ENCODE results near the gene PON2.

PON2 gene

GRCh38 chr7:95441042-95441823 lies 6.4 kb upstream of the PON2 start:
- TF ChIP-seq CTCF (conservative IDR thresholded peaks at IDR 0.05; ENCODE audit: low read depth, low read length) = no peak
- H3K4me3 ChIP-seq (ENCODE audit: low read length) = no peak overlapping the region
- DNase-seq (ENCODE audit: low read depth) = no peak

- no peak overlapping the region for H3K4me3 ChIP-seq (ENCODE audit: low read length)
- TF ChIP-seq CTCF (conservative IDR thresholded peaks at IDR 0.05; ENCODE audit: low read depth, low read length) = no peak
- DNase-seq (ENCODE audit: low read depth) = no peak
These were observed 5.7 kb upstream of the PON2 start for GRCh38 chr7:95440394-95441038.

GRCh38 chr7:95436407-95436806 lies 1.6 kb upstream of the PON2 start:
- DNase-seq (ENCODE audit: low read depth) = no peak
- no peak for TF ChIP-seq CTCF (conservative IDR thresholded peaks at IDR 0.05; ENCODE audit: low read depth, low read length)

GRCh38 chr7:95435422-95435780 lies 573 bp upstream of the PON2 start:
- TF ChIP-seq CTCF (conservative IDR thresholded peaks at IDR 0.05; ENCODE audit: low read depth, low read length) = no peak
- DNase-seq (ENCODE audit: low read depth) = no peak
- H3K4me3 ChIP-seq (ENCODE audit: low read length) = peak overlapping the region; percentile 56

More at GRCh38 chr7:95436407-95436806, 1.6 kb upstream of the PON2 start:
- H3K4me3 ChIP-seq (ENCODE audit: low read length) = no peak overlapping the region

- H3K4me3 ChIP-seq (ENCODE audit: low read length) = peak overlapping the region; percentile 56
- no peak for DNase-seq (ENCODE audit: low read depth)
- no peak for TF ChIP-seq CTCF (conservative IDR thresholded peaks at IDR 0.05; ENCODE audit: low read depth, low read length)
These were observed 774 bp downstream of the PON2 start for GRCh38 chr7:95433952-95434556.

- TF ChIP-seq CTCF (conservative IDR thresholded peaks at IDR 0.05; ENCODE audit: low read depth, low read length) = no peak
- DNase-seq (ENCODE audit: low read depth) = no peak
- no peak overlapping the region for H3K4me3 ChIP-seq (ENCODE audit: low read length)
These were observed 1.7 kb downstream of the PON2 start for GRCh38 chr7:95433129-95433528.

Measured in retinal pigment epithelial cell (primary cell).